Ishikawa (cell line): ENCODE results near the gene CAT.

ENCODE experiments used
- EGR1 ChIP-seq: IDR thresholded peaks from 2 replicates; pipeline ENCODE4 v1.6.1; 2012
- EP300 ChIP-seq: IDR thresholded peaks from 2 replicates; pipeline ENCODE4 v1.6.1; 2012; ENCODE audit warnings: borderline replicate concordance
- FOXM1 ChIP-seq: IDR thresholded peaks from 2 replicates; pipeline ENCODE4 v1.6.1; 2012; ENCODE audit warnings: low read depth, borderline replicate concordance
- MAX ChIP-seq: IDR thresholded peaks from 2 replicates; pipeline ENCODE4 v1.6.1; 2012
- NFIC ChIP-seq: IDR thresholded peaks from 2 replicates; pipeline ENCODE4 v1.6.1; 2012

GRCh38 chr11:34447044-34447443, 8.3 kb downstream of the CAT start:
- TF ChIP-seq EP300 (no peak), NFIC (no peak), EGR1 (no peak), MAX (no peak), FOXM1 (no peak)
